Suprapubic skin (tissue), 4 donors: ENCODE data around the gene ETV1. TPM values are rescaled to one million over a fixed set of nuclear protein-coding genes. Genes with fewer than 3 reads are reported as not detected.
A peak's percentile ranks its signal among the peaks of the same experiment; 100 is the strongest.

Experiments
- DNase-seq, 2 donors: peaks; one replicate each; pipeline ENCODE4 v3.0.0-alpha.2; 2019; ENCODE audit warnings: low spot score in 2 of 2
- H3K27ac ChIP-seq: fragments of 200-600 bp; sonication (generic); one replicate; pipeline ENCODE4 v1.5.1; 2019
- H3K27me3 ChIP-seq: fragments of 200-600 bp; sonication (generic); one replicate; pipeline ENCODE4 v1.5.1; 2019
- H3K36me3 ChIP-seq: fragments of 200-600 bp; sonication (generic); one replicate; pipeline ENCODE4 v1.5.1; 2019
- H3K4me1 ChIP-seq: fragments of 200-600 bp; sonication (generic); one replicate; pipeline ENCODE4 v1.5.1; 2019
- H3K4me3 ChIP-seq: fragments of 200-600 bp; sonication (generic); one replicate; pipeline ENCODE4 v1.5.1; 2019; ENCODE audit warnings: mild to moderate bottlenecking
- H3K9me3 ChIP-seq: fragments of 200-600 bp; sonication (generic); one replicate; pipeline ENCODE4 v1.5.1; 2019
- EP300 ChIP-seq: sonication (generic); formaldehyde crosslinking; IDR thresholded peaks from one replicate; pipeline ENCODE4 v1.6.1; 2017; ENCODE audit warnings: antibody characterized with exemption
- POLR2A ChIP-seq, 2 donors: fragments of 450-650 bp; IDR thresholded peaks; one replicate each; pipeline ENCODE4 v1.6.1; 2017; ENCODE audit warnings: antibody characterized with exemption in 2 of 2, mild to moderate bottlenecking in 2 of 2, moderate library complexity in 2 of 2
- POLR2AphosphoS5 ChIP-seq, 3 donors: sonication (generic); formaldehyde crosslinking; IDR thresholded peaks; one replicate each; pipeline ENCODE4 v1.6.1; 2017; ENCODE audit warnings: antibody characterized with exemption in 3 of 3
- WGBS: methylation state at CpG from one replicate; pipeline ENCODE4 v1.1.5; 2018; 5-methylcytosine and 5-hydroxymethylcytosine counted together
- total RNA-seq, 4 donors: library from RNA; depleted of rRNA; stranded (reverse); fragments of >200 nt; gene quantifications; one replicate each; pipeline ENCODE4 v1.1.0, GENCODE V29; 2016
- TF ChIP-seq, protein P1 (sequence below), 2 donors: fragments of 200-600 bp in 1 of 2; fragments of 450-650 bp in 1 of 2; sonication (generic) in 1 of 2; IDR thresholded peaks; one replicate each; pipeline ENCODE4 v1.5.1; 2016 to 2019; ENCODE audit warnings: antibody characterized with exemption in 2 of 2, mild to moderate bottlenecking in 1 of 2, moderate library complexity in 1 of 2

The ETV1 gene
- total RNA-seq, 4 donors from 2014 or later, result 3.3 to 7.6 (median 5.3) TPM

DNA sequence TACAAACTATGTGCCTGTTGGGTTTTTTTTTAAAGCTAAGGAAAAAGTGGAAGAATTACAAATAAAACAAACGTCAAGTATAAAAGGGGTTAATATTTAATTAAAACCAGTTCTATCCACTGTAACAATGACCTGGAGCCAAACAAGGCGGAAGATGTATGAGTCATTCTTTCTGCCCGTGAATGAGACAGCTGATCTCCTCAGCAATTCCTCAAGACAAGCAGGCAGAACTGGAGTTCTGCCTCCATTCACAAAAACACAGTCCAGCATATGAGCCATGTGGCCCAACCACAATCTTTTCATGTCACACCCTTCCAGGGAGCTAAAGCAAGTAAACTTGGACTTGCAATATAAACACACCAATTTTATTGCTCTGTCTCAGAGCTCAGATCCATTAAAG, 8.4 kb downstream of the ETV1 start:
- Histone ChIP-seq H3K36me3 (no peaks in the 10 kb centered on the region), H3K4me3 (no peak overlapping the region), H3K27ac (no peak overlapping the region), H3K9me3 (no peaks in the 10 kb centered on the region), H3K27me3 (no peaks in the 10 kb centered on the region), H3K4me1 (peaks cover 22% of the 10 kb centered on the region)
- TF ChIP-seq EP300 (no peak), POLR2A (IDR thresholded peaks at IDR 0.05) (no peak), POLR2AphosphoS5 (IDR thresholded peaks at IDR 0.05) (peak in 1 of 3 donors; percentile 72)
- TF ChIP-seq, protein P1, sequence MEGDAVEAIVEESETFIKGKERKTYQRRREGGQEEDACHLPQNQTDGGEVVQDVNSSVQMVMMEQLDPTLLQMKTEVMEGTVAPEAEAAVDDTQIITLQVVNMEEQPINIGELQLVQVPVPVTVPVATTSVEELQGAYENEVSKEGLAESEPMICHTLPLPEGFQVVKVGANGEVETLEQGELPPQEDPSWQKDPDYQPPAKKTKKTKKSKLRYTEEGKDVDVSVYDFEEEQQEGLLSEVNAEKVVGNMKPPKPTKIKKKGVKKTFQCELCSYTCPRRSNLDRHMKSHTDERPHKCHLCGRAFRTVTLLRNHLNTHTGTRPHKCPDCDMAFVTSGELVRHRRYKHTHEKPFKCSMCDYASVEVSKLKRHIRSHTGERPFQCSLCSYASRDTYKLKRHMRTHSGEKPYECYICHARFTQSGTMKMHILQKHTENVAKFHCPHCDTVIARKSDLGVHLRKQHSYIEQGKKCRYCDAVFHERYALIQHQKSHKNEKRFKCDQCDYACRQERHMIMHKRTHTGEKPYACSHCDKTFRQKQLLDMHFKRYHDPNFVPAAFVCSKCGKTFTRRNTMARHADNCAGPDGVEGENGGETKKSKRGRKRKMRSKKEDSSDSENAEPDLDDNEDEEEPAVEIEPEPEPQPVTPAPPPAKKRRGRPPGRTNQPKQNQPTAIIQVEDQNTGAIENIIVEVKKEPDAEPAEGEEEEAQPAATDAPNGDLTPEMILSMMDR (IDR thresholded peaks at IDR 0.05), result no peak
- DNase-seq, result peak in 1 of 2 donors; percentile 63
- 7% methylated on average over 3 of the region's 3 CpGs for WGBS

DNA sequence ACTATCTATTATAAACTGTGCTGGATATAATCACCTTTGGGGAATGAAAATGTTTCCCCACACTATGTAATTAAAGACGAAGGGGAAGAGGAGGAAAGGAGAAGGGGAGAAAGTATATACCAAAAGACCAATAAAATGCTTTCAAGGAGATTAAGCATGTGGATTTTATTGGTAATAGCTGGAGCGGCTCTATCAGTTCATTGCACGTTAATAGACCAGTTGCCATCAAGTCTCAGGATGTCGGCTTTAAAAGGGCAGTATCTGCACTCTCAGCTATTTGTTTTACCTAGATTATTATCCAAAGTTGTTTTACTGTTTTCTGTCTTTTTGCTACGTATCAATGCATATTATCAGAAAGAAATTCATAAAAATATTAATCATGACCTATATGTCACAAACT, 9.0 kb downstream of the ETV1 start:
- 56% methylated on average over 5 of the region's 5 CpGs for WGBS
- H3K36me3 ChIP-seq, result no peaks in the 10 kb centered on the region
- TF ChIP-seq POLR2AphosphoS5 (IDR thresholded peaks at IDR 0.05) (no peak), EP300 (no peak), POLR2A (IDR thresholded peaks at IDR 0.05) (no peak)
- TF ChIP-seq, protein P1 (IDR thresholded peaks at IDR 0.05), result no peak
- H3K27ac ChIP-seq, result peak overlapping the region; percentile 11
- DNase-seq, result no peak
- no peak overlapping the region for H3K4me3 ChIP-seq
- H3K27me3 ChIP-seq, result no peaks in the 10 kb centered on the region
- peaks cover 22% of the 10 kb centered on the region for H3K4me1 ChIP-seq
- H3K9me3 ChIP-seq, result no peaks in the 10 kb centered on the region

DNA sequence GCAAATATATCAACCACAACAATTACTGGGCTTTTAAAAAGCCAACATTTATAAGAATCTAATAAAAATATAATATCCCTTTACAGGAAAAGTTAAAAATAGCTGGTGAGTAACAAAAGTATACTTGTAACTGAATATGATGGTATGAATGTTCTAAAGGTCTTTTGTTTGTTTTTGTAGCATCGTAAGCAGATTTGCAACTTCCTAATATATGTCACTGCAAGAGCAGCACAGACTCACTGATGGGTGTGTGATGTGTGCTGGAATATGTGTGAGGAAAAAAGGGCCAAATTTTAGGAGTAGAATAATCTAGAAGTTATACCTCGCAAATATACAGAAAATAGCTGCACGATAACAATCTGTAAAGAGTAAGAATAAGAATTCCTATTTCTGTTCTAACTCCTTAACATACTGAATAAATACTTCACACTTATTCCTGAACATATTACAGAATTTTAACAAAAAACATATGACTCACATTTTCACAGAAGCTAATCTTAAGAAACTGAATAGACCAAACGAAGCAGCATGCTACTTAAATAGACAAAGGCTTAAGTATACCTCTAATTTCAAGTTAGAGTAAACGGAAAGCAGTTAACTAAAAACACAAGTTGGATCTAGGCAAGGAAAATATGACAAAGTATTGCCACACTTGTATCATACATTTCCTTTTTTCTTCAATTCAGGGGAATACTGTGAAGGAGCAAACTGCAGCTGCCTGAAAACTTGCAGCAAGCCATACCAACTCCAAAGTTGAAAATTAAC, 9.6 kb downstream of the ETV1 start:
- Histone ChIP-seq H3K27me3 (no peaks in the 10 kb centered on the region), H3K4me3 (no peak overlapping the region), H3K36me3 (no peaks in the 10 kb centered on the region), H3K27ac (no peak overlapping the region), H3K9me3 (no peaks in the 10 kb centered on the region), H3K4me1 (peaks cover 22% of the 10 kb centered on the region)
- TF ChIP-seq POLR2AphosphoS5 (IDR thresholded peaks at IDR 0.05), result no peak
- TF ChIP-seq, protein P1 (IDR thresholded peaks at IDR 0.05), result no peak
- TF ChIP-seq EP300, result no peak
- TF ChIP-seq POLR2A (IDR thresholded peaks at IDR 0.05), result no peak
- DNase-seq, result no peak
- 50% methylated on average over 5 of the region's 5 CpGs for WGBS

DNA sequence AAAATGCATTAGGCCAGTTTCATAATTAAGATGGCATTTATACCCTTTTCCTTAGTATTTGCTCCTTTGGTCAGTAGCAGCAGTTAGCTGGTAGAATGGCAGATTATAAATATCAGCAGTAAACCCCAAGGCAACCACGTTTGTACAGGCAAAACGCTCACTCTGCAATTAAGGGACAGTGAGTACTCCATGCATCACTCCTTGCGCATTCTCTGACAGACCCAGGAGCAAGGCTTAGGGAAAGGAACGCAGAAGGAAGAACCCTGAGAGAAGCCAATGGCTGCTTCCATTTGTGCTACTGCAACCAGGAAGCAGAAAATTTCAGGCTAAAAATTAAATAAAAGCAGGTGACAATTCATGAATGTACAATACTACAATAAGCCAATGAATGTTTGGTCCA, 12.9 kb downstream of the ETV1 start:
- TF ChIP-seq, protein P1 (IDR thresholded peaks at IDR 0.05), result no peak
- TF ChIP-seq EP300 (no peak), POLR2AphosphoS5 (IDR thresholded peaks at IDR 0.05) (no peak), POLR2A (IDR thresholded peaks at IDR 0.05) (no peak)
- Histone ChIP-seq H3K4me1 (peaks cover 20% of the 10 kb centered on the region), H3K9me3 (no peaks in the 10 kb centered on the region), H3K27me3 (no peaks in the 10 kb centered on the region), H3K27ac (no peak overlapping the region), H3K36me3 (no peaks in the 10 kb centered on the region), H3K4me3 (no peak overlapping the region)
- WGBS, result 81% methylated on average over 4 of the region's 4 CpGs
- no peak for DNase-seq

DNA sequence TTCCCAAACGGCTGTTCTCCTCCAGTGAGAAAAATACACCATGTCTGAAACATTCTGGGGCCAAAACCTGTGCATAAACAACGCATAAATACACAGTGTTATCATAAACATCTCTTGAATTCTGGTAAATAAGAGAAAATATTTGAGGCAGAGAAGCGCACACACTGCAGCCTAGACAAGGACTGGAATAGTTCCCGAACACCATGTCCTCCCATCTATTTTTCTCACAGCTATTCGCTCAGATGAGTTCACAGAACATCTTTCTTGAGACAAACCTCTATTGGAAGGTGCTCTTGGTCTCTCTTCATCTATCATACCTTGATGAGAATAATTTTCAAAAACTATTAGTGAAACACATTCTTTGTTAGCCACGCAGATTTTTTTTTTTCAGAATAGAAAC, 24.4 kb downstream of the ETV1 start:
- Histone ChIP-seq H3K27ac (no peak overlapping the region), H3K27me3 (no peaks in the 10 kb centered on the region), H3K36me3 (no peaks in the 10 kb centered on the region), H3K4me3 (no peak overlapping the region), H3K9me3 (no peaks in the 10 kb centered on the region), H3K4me1 (no peaks in the 10 kb centered on the region)
- WGBS, result 86% methylated on average over 6 of the region's 6 CpGs
- no peak for DNase-seq
- no peak for TF ChIP-seq POLR2A (IDR thresholded peaks at IDR 0.05)
- TF ChIP-seq EP300, result no peak
- TF ChIP-seq, protein P1 (IDR thresholded peaks at IDR 0.05), result no peak
- no peak for TF ChIP-seq POLR2AphosphoS5 (IDR thresholded peaks at IDR 0.05)
